K562 (cell line): ENCODE results near the gene CYSRT1. TPM values are rescaled to one million over a fixed set of nuclear protein-coding genes. Genes with fewer than 3 reads are reported as not detected.

Source experiments
- HDGF ChIP-seq: fragments of 450-650 bp; IDR thresholded peaks from 2 replicates; pipeline ENCODE4 v1.6.1; 2016
- HNRNPL ChIP-seq: fragments of 200-400 bp; formaldehyde crosslinking; IDR thresholded peaks from 2 replicates; pipeline ENCODE4 v1.6.1; 2017; ENCODE audit warnings: low read depth, mild to moderate bottlenecking, low read length
- KAT7 ChIP-seq: sonication (generic); formaldehyde crosslinking; IDR thresholded peaks from 2 replicates; pipeline ENCODE4 v1.8.0; 2022; ENCODE audit warnings: missing genetic modification reagents, mild to moderate bottlenecking, borderline replicate concordance
- KLF1 ChIP-seq: fragments of 450-650 bp; IDR thresholded peaks from 2 replicates; pipeline ENCODE4 v1.6.1; 2016; ENCODE audit warnings: missing genetic modification characterization, missing compliant biosample characterization
- MAFG ChIP-seq: fragments of 450-650 bp; conservative IDR thresholded peaks from 2 replicates; pipeline ENCODE4 v1.6.1; 2016; ENCODE audit warnings: missing genetic modification characterization, missing compliant biosample characterization
- VEZF1 ChIP-seq: fragments of 200-800 bp; sonication (Bioruptor generic); IDR thresholded peaks from 2 replicates; pipeline ENCODE4 v1.6.1; 2017; ENCODE audit warnings: missing genetic modification characterization, missing compliant biosample characterization
- ZBTB7A ChIP-seq: IDR thresholded peaks from 2 replicates; pipeline ENCODE4 v1.6.1; 2011; ENCODE audit warnings: low read depth, mild to moderate bottlenecking, low read length, moderate library complexity, borderline replicate concordance; ENCODE audit not compliant: control insufficient read depth
- ZFX ChIP-seq: sonication (generic); formaldehyde crosslinking; IDR thresholded peaks from 2 replicates; pipeline ENCODE4 v1.8.0; 2022; ENCODE audit warnings: mild to moderate bottlenecking, missing genetic modification reagents, moderate library complexity
- ZNF175 ChIP-seq: fragments of 200-800 bp; sonication (Bioruptor generic); IDR thresholded peaks from 2 replicates; pipeline ENCODE4 v1.6.1; 2016; ENCODE audit warnings: low read depth, mild to moderate bottlenecking, missing genetic modification characterization, missing compliant biosample characterization
- ZNF24 ChIP-seq: fragments of 450-650 bp; IDR thresholded peaks from 2 replicates; pipeline ENCODE4 v1.6.1; 2016
- ZNF407 ChIP-seq: fragments of 450-650 bp; IDR thresholded peaks from 2 replicates; pipeline ENCODE4 v1.6.1; 2016; ENCODE audit warnings: low read depth
- ZNF707 ChIP-seq: fragments of 250-450 bp; sonication (Bioruptor Pico); conservative IDR thresholded peaks from 2 replicates; pipeline ENCODE4 v1.8.0; 2022; ENCODE audit warnings: inconsistent platforms, mild to moderate bottlenecking, moderate library complexity
- polyA plus RNA-seq, 8 experiments: library from polyadenylated mRNA; depleted of rRNA in 4 of 8; stranded (reverse) in 5 of 8; unstranded in 3 of 8; fragments of >200 nt; fragmentation: Nextera tagmentation in 2 of 8; fragmentation: Illumina TruSeq in 1 of 8; extraction: Ambion mirVana in 2 of 8; extraction: Trizol in 1 of 8; gene quantifications; 2 replicates each; pipeline versions ENCODE4 v1.2.1 to v1.2.3, GENCODE V29; 2011 to 2014; ENCODE audit warnings: inconsistent platforms in 1 of 8, missing spikeins in 1 of 8
- total RNA-seq, 7 experiments: library from RNA; depleted of rRNA in 6 of 7; stranded (reverse); fragments of >200 nt in 6 of 7; fragmentation: Illumina TruSeq in 2 of 7; extraction: Trizol in 2 of 7; gene quantifications; 2 replicates each; pipeline versions ENCODE4 v1.2.1 to v1.2.3, GENCODE V29; 2011 to 2021; ENCODE audit warnings: low replicate concordance in 1 of 7
- TF ChIP-seq, protein P1 (sequence below): sonication (generic); formaldehyde crosslinking; IDR thresholded peaks from 2 replicates; pipeline ENCODE4 v1.8.0; 2022; ENCODE audit warnings: missing genetic modification reagents, mild to moderate bottlenecking, moderate library complexity, borderline replicate concordance

Gene CYSRT1
- total and polyA plus RNA-seq, 9 of the 15 experiments (the other 6 are each of a cell fraction or from before 2014, with no cell fraction given): 0.04 to 1.4 (median 0.42) TPM; not detected in 3

GRCh38 chr9:137222190-137223077, 2.5 kb upstream of the CYSRT1 start, which contains the start of gene RNF208 (continued):
- TF ChIP-seq, protein P1, sequence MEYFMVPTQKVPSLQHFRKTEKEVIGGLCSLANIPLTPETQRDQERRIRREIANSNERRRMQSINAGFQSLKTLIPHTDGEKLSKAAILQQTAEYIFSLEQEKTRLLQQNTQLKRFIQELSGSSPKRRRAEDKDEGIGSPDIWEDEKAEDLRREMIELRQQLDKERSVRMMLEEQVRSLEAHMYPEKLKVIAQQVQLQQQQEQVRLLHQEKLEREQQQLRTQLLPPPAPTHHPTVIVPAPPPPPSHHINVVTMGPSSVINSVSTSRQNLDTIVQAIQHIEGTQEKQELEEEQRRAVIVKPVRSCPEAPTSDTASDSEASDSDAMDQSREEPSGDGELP (CRISPR knock-in tag): peak; percentile 37
- no peak for TF ChIP-seq MAFG
- TF ChIP-seq ZNF407: no peak
- peak; percentile 20; the same call in 1 of the 2 replicates for TF ChIP-seq VEZF1 (CRISPR knock-in tag)
- no peak for TF ChIP-seq KAT7 (CRISPR knock-in tag)
- TF ChIP-seq ZNF707 (CRISPR knock-in tag): no peak
- no peak for TF ChIP-seq ZNF24
- TF ChIP-seq ZBTB7A: peak; percentile 58; the same call in 1 of the 2 replicates
- TF ChIP-seq ZFX (CRISPR knock-in tag): 0 out of 2 replicates have a peak, but pooled peaks have one; percentile 39
- no peak for TF ChIP-seq HDGF
- no peak for TF ChIP-seq KLF1 (tag)
- no peak for TF ChIP-seq ZNF175 (CRISPR knock-in tag)
- TF ChIP-seq HNRNPL: peak; percentile 76
